Mononuclear cell (primary cell): Measurements from ENCODE around the gene LGALS9B. TPM values are rescaled to one million over a fixed set of nuclear protein-coding genes. Genes with fewer than 3 reads are reported as not detected.
"Not testable (repeated sequence)": the region's sequence is repeated elsewhere in the genome, so short reads cannot be mapped to it uniquely, and the experiment has no call there.

Source experiments
- H3K27me3 ChIP-seq: 2 replicates; pipeline ENCODE4 v1.6.0; 2011; ENCODE audit warnings: low read length, control low read depth; ENCODE audit not compliant: insufficient read depth
- H3K4me1 ChIP-seq: 2 replicates; pipeline ENCODE4 v1.5.1; 2011; ENCODE audit warnings: mild to moderate bottlenecking, low read length, control low read depth; ENCODE audit not compliant: insufficient read depth
- H3K4me3 ChIP-seq: 2 replicates; pipeline ENCODE4 v1.5.1; 2011; ENCODE audit warnings: mild to moderate bottlenecking, low read length, moderate library complexity
- H3K9me3 ChIP-seq: 2 replicates; pipeline ENCODE4 v1.5.1; 2011; ENCODE audit warnings: low read depth, mild to moderate bottlenecking, control low read depth, low read length
- total RNA-seq: library from RNA; depleted of rRNA; stranded (reverse); fragments of >200 nt; gene quantifications from one replicate; pipeline ENCODE4 v1.2.3, GENCODE V29; 2012

Gene LGALS9B
- total RNA-seq, 1 donor, result 0.52 TPM

DNA sequence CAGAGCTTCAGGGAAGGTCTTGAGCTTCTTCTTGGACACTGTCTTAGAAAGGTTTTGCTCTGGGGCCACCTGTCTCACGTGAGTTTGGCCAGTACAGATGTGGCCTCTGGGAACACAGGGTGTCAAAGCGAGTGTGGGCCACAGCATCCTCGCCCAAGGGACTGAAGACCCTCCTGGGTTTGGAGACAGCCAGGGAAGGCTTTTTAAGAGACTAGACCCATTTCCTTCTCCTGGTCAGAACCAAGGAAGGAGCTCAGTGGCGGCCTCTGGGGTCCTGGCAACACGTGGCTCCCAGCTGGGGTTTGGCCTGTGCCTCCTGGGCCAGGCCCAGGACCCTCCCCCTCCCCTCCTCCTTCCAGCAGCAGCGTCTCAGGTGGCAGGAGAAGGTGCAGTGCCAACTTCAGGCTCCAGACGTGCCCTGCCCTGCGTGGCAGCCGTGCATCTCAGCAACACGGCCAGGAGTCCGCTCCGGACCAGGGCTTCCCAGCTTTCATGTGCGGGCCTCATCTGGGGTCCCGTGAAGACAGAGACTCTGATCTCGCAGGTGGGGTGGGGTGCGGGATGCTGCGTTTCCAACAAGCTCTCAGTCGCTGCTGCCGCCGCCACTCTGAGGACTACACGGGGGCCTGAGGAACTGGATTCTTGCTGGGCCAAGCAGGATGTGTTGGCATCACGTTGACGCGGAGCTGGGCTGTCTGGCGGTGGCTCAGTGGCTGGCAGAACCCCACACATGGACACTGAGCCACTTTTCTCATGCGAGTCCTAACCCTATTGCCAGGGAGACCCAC lies 19.6 kb downstream of the LGALS9B start:
- not testable (repeated sequence) for H3K4me1 ChIP-seq, H3K4me3 ChIP-seq, H3K9me3 ChIP-seq, H3K27me3 ChIP-seq

DNA sequence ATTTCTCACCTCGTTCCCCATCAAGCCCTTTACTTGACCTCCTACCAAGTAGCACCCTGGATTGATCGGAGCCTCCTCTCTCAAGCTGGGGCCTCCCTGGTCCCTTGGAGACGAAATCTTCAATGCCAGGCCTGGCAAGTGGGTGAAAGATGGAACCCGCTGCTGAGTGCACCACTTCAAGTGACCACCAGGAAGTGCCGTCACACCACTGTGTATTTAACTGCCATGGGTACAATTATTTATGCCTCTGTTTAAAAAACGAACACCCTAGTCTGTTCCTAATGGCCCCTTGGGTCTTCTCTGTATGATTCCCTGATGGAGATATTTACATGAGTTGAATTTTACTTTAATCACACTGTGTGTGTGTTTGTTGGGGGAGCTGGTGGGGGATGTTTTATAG lies 20.4 kb downstream of the LGALS9B start:
- H3K4me1 ChIP-seq, H3K4me3 ChIP-seq, H3K27me3 ChIP-seq, H3K9me3 ChIP-seq: not testable (repeated sequence)

GRCh38 chr17:20444581-20445236 lies 22.6 kb downstream of the LGALS9B start:
- not testable (repeated sequence) for H3K4me1 ChIP-seq, H3K9me3 ChIP-seq, H3K27me3 ChIP-seq, H3K4me3 ChIP-seq

- not testable (repeated sequence) for H3K9me3 ChIP-seq, H3K4me3 ChIP-seq, H3K4me1 ChIP-seq, H3K27me3 ChIP-seq
These were observed 23.2 kb downstream of the LGALS9B start for GRCh38 chr17:20444173-20444572.

DNA sequence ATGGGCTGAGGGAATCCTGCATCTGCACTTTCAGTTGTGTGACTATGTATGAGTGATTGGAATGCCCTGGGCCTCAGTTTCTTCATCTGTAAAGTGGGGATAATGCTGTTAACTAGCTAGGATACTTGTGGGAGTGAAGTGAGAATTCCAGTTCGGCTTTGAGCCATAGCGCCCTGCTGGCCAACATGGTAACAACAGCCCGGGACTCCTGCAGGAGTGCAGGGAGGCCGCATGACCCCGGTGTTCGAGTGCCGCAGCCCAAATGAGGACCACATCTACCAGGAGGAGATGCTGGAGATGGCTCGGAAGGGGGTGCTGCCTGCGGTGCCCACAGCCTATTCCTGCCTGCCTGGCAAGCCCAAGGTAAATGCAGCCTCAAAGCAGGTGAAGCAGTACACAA lies 23.7 kb downstream of the LGALS9B start:
- H3K4me1 ChIP-seq, H3K27me3 ChIP-seq, H3K9me3 ChIP-seq, H3K4me3 ChIP-seq: not testable (repeated sequence)

DNA sequence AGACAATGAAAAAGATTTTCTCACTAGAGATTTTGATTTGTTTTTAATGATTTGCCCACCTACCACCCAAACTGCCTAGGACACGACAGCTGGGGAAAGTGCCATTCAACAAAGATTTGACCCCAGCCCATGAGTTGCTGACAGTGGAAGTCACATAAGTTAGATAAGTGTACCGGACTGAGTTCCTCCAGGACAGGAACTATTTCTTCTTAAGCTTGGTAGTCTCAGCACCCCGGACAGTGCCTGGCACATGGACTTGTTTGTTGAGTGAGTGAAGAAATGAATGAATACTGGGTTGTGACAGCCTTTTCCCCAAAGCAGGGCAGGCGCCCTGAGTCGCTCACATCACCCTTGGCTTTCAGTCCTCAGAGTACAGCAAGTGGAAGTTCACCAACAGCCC lies 26.7 kb downstream of the LGALS9B start:
- not testable (repeated sequence) for H3K4me1 ChIP-seq, H3K4me3 ChIP-seq, H3K27me3 ChIP-seq

DNA sequence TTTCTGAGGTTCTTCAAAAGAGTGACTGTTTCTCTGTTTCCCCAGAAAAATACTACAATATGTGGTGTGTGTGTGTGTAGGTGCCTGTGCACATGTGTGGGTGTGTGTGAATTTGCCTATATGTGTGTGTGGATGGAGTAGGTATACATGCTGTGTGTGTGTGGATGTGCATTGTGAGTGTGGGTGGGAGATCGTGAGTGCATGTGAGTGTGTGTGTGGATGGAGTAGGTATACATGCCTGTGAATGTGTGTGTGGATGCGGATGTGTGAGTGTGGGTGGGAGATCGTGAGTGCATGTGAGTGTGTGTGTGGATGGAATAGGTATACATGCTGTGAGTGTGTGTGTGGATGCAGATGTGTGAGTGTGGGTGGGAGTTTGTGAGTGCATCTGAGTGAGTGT lies 32.2 kb downstream of the LGALS9B start:
- H3K9me3 ChIP-seq, H3K4me1 ChIP-seq, H3K27me3 ChIP-seq, H3K4me3 ChIP-seq: not testable (repeated sequence)

More for the DNA sequence above, 26.7 kb downstream of the LGALS9B start:
- not testable (repeated sequence) for H3K9me3 ChIP-seq

- not testable (repeated sequence) for H3K4me1 ChIP-seq, H3K4me3 ChIP-seq, H3K27me3 ChIP-seq, H3K9me3 ChIP-seq
These were observed 34.0 kb downstream of the LGALS9B start for GRCh38 chr17:20433382-20433781.

DNA sequence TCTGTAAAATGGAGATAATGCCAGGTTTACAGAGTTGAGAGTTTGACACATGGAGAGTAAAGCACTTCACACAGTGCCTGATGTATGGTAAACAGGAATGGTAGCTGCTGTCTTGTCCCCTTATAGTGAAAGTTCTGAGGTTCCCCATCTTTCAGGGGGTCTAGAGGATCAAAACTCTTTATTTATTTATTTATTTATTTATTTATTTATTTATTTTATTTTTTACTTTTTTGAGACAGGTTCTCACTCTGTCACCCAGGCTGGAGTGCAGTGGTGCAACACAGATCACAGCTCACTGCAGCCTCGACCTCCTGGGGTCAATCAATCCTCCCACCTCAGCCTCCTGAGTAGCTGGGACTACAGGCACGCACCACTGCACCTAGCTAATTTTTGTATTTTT lies 40.1 kb downstream of the LGALS9B start:
- not testable (repeated sequence) for H3K9me3 ChIP-seq, H3K4me1 ChIP-seq, H3K4me3 ChIP-seq, H3K27me3 ChIP-seq

- H3K4me1 ChIP-seq, H3K4me3 ChIP-seq, H3K9me3 ChIP-seq, H3K27me3 ChIP-seq: not testable (repeated sequence)
These were observed 44.5 kb downstream of the LGALS9B start for GRCh38 chr17:20422826-20423225.

DNA sequence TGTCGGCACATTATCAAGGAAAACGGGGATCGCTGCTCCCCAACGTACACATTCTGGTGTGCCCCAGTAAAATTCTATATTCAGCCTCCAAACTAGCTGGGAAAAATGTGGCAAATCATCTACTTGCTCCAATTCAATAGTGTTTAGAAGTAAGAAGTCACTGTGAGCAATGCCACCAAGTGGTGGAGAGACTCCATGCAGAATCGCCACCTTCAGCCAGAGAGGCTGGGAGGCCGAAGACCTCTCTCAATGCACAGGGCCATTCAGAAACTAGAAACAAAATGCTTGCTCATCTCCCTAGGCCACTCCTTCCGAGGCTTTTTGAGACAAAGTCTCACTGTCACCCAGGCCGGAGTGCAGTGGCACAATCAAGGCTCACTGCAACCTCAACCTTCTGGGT lies 48.5 kb downstream of the LGALS9B start:
- H3K4me3 ChIP-seq, H3K9me3 ChIP-seq, H3K27me3 ChIP-seq, H3K4me1 ChIP-seq: not testable (repeated sequence)

DNA sequence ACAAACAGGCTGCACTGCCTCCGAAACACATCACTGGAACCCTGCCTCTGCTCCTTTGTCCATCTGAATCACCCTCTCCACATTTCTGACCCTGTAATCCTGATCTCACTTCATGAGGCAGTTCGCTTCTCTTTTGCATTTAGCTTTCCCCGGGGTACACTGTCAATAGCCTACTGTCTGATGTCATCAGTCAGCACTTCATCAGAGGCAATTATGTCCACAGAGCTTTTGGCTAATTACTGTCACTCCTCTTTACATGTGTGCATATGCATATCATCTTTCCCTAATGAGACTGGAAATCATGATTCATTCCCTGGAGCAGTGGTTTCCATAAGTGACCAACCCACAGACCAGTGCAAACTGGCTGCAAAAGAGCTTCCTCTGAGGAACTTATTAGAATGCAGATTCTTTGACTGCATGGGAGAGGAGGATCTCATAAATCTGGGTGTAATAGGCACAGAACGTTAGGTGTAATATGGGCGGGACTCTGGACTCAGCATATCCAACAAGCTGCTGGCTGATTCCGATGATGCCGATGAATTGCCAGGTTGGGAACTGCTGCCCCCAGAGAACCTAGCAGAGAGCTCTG lies 49.8 kb downstream of the LGALS9B start:
- H3K9me3 ChIP-seq, H3K27me3 ChIP-seq: not testable (repeated sequence)

DNA sequence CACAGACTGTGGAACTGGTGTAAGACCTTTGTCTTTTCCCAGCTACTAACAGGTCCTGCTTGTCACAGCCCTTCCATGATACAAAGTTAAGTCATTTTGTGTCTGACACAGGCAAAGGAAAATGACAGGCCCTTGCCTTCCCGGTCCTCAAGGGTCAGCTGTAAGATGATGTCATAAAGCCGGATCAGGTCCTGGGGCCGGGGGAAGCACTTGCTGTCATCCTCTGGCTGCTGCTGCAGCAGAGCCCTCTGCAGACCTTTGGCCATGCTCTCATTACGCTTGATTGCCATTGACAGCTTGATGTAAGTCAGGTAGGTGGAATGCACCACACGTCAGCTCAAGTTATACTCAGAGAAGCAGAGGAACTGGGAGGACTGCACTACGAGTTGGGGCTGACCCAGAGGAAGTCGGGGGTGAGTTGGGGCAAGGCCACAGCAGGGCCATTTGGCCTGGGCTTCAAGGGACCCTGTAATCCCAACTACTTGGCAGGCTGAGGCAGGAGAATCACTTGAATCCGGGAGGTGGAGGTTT lies 50.9 kb downstream of the LGALS9B start:
- not testable (repeated sequence) for H3K27me3 ChIP-seq, H3K4me1 ChIP-seq, H3K4me3 ChIP-seq, H3K9me3 ChIP-seq

More for the DNA sequence above, 49.8 kb downstream of the LGALS9B start:
- not testable (repeated sequence) for H3K4me1 ChIP-seq, H3K4me3 ChIP-seq

GRCh38 chr17:20415479-20415878 lies 51.9 kb downstream of the LGALS9B start:
- not testable (repeated sequence) for H3K27me3 ChIP-seq, H3K9me3 ChIP-seq, H3K4me1 ChIP-seq, H3K4me3 ChIP-seq

GRCh38 chr17:20401306-20402022 lies 65.9 kb downstream of the LGALS9B start:
- H3K27me3 ChIP-seq, H3K4me3 ChIP-seq, H3K4me1 ChIP-seq, H3K9me3 ChIP-seq: not testable (repeated sequence)
